ENCODE measurements around the gene HS3ST3B1. TPM values are rescaled to one million over a fixed set of nuclear protein-coding genes. Genes with fewer than 3 reads are reported as not detected.

The HS3ST3B1 gene
- total RNA-seq, 1 donor from 2014 or later, result 0.13 TPM

DNA sequence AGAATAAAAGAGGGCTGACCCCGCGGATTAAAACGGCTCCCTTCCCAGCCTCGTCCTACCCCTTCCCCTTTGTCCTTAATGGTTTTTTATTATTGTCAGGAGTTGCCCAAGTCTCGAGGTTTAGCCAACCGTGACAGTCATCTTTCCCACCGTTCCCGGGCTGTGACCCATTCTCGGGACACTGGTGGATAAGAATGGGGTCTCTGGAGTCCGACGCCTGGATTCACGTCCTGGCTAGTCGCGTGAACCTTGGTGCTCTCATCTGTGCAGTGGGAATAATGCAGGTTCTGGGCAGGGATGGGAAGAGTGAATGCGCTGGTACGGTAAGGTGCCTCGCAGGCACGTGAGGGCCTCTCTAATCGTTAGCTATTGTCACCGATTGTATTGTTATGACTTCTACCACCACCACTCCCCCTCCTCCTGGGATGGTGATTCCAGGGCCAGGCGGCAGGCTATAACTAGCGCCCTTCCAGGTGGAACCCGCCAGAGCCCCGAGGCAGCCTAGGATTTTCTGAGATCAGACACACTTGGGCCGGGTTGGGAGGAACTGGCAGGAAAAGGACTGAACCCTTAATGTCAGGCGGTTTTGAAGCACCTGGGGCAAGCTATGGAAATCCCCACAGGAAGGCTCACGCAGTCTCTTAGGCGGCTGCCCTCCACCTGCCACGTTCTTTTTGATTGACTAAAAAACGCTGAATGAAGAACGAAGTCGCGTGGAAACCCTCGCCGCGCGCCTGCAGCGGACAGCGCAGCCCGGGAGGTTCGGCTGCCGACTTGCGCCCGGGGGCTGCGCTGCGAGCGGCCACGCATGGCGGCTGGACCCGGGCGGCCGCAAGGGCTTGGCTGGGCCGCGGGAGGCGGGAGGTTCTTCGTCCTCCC, 2.7 kb downstream of the HS3ST3B1 start:
- no peak for DNase-seq (ENCODE audit: low read depth, low spot score)

DNA sequence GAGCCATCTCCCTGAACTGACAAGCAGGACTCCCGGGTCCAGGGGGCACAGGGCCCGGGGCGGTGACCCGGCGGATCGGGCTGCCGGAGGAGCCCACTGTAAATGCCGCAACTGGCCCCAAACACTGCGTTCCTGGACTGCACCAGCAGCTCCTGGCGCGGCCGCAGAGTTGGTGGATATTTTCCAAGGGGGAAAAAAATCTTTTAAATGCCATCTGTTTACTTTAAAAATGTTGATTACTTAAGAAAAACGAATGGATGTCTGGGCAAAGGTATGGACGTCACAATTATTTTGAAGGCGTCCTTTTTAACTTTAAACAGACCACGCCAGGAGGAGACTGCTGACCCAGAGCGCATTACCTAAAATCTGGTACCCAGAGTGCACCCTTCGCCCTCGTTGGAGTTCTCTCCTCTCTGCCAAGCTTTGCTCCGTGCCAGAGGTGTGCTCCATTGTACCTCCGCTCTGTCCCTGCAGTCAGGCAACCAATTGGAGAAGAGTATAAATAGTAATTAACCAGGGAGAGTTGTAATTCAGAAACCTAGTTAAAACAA, 3.4 kb downstream of the HS3ST3B1 start:
- no peak for DNase-seq (ENCODE audit: low read depth, low spot score)

DNA sequence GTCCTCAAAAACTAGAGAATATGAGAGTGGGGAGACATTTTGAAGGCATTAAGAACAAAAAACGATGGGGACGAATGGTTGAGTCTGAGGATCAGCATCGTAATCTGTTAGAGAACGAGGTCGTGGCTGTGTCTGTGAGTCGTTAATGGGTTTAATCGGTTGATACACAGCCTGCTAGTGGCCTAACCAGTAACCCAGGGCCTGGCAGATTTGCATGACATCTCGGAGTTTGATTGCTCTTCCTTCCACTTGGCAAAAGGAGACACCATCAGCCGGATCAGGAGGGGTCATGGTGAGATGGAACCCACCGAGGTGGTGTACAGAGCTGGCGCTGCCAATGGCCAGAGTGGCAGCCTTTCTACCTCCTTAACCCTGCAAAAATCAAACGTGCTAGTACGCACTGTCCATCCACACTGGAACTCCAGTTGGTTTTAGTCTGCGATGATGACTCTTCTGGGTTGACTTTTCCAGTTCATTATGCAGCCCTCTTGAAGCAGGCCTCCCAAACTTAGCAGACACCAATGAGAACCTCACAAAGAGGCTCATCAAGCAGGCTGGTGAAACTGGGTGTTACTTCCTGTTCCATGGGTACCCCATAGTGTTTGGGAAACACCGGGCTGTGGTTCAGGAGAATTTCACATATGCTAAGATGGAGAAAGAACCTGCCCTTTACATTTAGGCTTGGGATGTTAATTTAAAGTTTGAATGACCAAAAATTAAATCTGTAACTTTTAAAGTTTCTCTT, 4.1 kb downstream of the HS3ST3B1 start:
- DNase-seq (ENCODE audit: low read depth, low spot score), result no peak

DNA sequence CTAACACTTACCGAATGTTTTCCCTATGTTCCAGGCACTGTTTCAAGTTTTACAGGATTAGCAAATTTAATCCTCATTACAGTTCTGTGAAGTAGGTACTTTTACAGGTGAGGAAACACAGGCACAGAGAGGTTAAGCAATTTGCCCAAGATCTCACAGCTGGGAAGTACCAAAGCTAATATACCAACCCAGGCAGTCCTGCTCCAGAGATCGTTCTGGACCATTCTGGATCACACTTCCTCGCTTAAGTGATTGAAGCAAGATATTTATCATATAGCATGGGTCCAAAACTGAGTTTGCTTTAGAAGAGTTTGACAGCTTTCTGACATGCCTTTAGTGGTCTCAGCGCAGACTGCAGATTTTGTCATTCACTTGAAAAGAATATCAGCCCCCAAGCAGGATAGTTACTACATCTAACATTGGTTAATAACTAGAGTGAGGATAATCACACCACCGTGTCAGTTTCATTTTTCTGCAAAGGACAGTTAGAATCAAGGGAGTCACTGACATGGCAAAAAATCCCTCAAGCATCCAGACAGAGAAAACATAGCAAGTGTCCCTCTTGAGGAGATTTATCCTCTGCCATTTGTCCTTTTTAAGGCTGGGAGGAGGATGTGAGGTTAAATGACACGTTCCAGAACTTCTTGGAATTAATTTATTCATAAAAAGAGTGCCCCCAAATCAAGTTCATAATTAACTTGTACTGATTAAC, 5.1 kb downstream of the HS3ST3B1 start:
- DNase-seq (ENCODE audit: low read depth, low spot score), result no peak

DNA sequence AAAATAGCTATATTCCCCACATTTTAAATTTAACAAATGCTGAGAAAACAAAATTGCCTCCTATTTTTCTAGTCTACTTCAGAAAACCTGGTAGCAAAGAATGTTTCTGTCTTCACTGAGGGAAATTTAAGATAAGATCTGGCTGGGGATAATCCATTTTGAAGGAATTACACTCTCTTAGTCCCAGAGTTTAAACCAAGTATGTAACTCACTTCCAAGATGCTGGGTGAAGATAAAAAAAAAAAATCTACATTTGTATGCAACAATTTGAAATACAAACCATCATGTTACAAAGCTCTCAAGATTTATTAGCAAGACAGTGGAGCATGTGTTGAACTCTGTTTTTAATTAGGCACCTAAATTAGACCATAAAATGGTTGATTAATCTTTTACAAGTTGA, 5.7 kb downstream of the HS3ST3B1 start:
- no peak for DNase-seq (ENCODE audit: low read depth, low spot score)

DNA sequence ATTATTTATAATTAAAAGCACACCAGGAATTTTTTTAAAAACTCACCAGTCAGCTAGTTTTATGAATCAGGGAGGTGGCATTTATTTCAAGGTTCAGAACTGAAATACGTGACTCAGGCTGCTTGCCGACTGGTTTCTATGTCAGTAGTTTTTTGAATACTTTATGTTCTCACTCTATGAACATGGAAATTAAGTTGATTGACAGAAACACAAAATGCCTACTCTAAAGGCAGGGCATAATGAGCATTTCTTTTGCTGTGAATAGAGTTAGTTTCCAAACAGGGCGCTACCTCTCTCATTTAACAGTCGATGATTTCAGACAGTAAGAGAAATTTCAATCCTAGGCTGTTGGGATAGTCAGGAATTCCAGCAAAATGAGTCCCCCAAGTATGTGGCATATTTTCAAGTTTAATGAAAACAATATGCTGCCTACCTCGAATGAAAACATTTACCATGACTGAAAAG, 6.7 kb downstream of the HS3ST3B1 start:
- no peak for DNase-seq (ENCODE audit: low read depth, low spot score)

DNA sequence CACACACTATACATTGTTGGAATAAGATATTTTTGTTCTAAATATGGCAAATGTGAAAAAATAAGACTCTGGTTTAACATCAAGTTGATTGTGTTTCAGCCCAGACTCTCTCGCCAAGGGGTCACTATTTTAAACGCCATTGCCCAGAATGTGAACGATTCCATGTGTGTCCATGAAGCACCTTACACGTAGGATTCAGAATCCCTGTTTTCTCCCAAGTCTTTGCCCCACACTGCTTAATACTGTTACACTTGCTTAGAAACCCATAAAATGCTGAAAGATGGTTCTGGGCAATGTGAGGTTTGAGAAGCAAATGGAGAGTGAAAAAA, 7.7 kb downstream of the HS3ST3B1 start:
- no peak for DNase-seq (ENCODE audit: low read depth, low spot score)

DNA sequence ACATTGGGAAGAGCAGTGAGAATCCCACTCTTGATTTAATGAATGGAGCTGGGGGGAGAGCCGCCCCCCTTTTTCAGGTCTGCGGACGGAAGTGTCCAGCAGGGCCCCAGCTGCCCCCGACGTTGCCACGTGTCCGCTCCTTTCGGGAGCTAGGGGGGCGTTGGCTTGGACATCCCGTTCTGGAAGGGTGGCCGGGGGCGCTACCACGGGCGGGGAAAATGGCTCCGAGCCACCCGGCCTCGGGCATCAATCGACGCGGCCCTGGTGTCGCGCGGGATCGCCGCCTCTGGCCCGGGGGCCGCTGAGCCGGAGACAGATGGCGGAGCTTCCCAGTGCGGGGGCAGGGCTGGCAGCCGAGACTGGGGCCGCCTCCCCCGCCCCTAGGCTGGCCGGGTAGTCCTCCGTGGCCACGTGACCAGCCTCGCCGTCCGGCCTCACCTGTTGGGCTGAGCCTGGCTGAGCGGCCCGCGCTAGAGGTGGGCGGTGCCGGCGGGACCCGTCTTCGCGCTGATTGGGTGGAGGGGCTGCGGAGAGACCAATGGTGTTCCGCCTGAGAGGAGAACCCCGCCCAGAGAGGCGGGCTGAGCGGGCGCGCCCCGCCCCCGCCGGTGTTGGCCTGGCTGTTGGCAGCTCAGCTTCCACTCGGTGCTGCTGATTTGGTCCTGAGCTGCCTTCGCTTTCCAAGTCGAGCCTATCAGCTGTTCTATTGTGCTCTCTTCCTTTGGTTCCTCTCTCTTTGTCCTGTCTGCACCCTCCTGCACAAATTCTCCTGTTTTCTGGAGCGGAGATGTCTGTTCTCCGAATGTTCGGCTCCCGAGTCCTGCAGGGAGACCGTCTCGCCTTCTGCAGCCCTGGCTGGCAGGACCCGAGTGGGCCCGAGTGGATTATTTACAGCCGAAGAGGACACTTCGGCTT, 8.3 kb downstream of the HS3ST3B1 start:
- DNase-seq (ENCODE audit: low read depth, low spot score), result no peak

DNA sequence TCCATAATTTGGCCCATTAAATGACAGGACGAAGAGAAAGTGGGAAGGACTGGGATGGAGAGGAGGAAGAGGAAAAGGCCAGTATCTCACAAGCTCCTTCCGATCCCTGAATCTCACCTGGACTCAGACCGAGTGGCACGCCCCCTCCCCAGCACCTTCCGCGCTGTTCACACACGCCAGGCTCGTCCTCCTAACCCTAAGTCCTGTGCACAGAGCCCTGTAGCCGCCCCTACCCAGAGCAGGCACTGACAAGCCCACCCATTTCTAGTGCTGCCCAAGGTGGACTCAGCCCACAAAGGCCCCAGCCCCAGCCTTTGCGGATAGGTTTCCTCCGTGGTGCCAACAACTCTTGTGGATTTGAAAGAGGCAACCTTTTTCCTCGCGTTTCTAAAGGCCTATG, 9.2 kb downstream of the HS3ST3B1 start:
- DNase-seq (ENCODE audit: low read depth, low spot score), result no peak

DNA sequence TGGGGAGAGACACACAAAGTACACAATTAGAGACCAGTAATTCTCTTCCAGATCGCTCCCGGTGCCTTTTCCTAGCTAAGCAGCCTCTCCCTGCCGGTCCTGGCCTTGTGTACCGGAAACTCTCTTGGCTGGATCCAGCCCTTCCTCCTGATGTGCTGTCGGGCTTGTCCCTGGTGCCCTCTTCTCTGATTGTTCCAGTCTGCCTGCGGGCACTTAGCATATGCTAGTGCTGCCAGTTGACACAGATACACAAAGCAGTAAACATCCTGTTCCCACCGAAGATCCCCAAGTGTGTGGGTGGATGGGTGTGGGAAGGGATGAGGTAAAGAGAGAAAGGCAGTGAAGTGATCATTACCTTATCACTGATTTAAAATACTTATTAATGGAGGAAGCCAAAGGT, 9.7 kb downstream of the HS3ST3B1 start:
- DNase-seq (ENCODE audit: low read depth, low spot score), result no peak

DNA sequence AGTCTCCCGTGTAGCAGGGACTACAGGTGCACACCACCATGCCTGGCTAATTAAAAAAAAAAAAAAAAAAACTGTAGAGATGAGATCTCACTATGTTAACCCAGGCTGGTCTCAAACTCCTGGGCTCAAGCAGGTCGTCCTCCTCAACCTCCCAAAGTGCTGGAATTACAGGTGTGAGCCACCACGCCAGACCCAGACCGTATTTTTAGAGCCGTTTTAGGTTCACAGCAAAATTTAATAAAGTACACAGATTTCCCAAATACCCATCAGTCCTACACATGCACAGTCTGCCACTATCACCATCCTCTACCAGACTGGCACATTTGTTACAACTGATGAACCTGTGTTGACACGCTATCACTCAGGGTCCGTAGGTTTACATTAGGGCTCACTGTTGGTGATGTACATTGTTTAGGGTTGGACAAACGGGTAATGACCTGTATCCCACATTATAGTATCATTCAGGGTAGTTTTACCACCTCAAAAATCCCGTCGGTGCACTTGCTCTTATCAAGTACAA, 10.4 kb downstream of the HS3ST3B1 start:
- DNase-seq (ENCODE audit: low read depth, low spot score), result no peak

DNA sequence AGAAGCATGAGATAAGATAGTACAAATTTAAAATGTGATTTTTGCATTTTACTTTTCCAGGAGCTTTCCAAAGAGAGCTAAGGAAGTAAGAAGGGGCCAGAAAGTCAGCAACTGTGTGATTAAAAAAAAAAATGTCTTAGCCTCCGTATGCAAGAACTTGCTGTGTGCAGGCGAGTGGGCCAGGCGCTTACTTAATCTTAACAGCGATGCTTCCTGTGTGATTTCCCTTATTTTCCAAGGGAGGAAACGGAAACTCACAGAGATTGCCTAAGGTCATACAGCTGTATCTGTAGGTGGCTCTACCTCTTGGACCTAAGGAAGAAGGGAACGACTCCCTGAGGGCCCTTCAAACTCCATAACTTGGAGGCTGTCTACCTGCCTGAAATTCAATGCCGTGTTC, 11.1 kb downstream of the HS3ST3B1 start:
- DNase-seq (ENCODE audit: low read depth, low spot score), result no peak

DNA sequence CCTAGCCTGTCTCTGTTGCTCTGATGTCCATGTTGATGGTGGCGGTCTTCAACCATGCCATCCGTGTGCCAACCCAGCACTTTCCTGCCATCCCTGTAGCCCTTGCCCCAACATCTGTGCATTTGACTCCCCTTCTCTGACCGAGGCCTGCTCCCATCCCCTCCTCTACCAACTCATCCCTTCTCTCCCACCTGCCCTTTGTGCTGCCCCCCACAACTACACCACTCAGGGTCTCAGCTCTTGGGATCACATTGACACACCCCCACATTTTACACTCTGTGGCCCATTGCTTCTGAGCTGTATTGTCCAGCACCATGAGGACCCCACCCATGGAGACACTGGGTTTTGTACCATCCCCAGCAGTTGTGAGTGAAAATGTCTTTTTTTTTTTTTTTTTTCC, 11.6 kb downstream of the HS3ST3B1 start:
- no peak for DNase-seq (ENCODE audit: low read depth, low spot score)

DNA sequence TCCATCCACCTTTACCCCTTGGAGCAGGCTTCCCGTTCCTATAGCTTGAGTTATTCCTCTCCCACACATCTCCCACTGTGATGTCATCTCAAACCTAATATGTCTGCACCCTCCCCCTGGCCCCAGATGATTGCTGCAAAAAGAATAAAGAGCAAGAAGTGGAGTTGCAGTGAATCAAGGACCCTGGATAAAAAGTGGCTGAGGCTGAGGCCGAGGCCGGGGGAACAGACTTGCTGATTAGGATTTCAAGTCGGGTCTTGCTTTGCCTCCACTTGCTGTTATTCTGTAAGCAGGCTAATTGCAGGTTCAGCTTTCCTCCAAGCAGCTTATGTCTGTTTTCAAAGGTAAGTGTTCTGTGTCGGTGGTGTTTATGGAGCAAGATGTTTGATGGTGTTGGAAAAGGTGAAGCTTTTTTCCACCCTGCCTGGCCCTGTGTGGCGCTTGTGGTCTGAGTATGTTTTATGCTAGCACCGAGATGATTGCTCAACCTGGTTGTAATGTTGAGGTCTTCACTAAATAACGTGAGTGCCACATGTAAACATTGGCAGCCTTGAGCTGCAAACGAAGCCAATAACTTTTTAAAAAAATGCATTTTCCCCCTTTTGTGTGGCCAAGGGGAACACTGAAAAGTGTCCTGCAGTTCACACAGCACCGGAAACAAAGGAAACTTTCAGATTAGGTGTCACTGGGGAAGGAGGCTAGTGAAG, 15.4 kb downstream of the HS3ST3B1 start:
- no peak for DNase-seq (ENCODE audit: low read depth, low spot score)

DNA sequence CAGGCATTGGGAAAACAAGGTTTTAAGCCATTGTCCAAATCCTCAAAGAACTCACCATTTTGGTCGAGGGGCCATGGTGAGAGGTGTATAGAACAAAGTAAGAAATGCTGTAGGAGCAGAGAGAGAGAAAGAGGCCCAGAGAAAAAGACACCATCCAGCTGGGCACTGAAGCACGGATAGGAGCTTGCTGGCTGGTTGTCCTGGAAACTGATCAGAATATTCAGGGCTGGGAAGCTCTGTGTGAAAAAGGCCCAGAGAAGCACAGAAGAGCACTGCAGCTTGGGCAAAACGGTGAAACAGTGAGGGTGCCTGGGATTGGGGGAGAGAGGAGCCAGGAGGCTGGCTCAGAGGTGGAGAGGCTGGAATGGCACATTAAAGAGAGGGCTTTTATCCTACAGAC, 16.5 kb downstream of the HS3ST3B1 start:
- no peak for DNase-seq (ENCODE audit: low read depth, low spot score)

DNA sequence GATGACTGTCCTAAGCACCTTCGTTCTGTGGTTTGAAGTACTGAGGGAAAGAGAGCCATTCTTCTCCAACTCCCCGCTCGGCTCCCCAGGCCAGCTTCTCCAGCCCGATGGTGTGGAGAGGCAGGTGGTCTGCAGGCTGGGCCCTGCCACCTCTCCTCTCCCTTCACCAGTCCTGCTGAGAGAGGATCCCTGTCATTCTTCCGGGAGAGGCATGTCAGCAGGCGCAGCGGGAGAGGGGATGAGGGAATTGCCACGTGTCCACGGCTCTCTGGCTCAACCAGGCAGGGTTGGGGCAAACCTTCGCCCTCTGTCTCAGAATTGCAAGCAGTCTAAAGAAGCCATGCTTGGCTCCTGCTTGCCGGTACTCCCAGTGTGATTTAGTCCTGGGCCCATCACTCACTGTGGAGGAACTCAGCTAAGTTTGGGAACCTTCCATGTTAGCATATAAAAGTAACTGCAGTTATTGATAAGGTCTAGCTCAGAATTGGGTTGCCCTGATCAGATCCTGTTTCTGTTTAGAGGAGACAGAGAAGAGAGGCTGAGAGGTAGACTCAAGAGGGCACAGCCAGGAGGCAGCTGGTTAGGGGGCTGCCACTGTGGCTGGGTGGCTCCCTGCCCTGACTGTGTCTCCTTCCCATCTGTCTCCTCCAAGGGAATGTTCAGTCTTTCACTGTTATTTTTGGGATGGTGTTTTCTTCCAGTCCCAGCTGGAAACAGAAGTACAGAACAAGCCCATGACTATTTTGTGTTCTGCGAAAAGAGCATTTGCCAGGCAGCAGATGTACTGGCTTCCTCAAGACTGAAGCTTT, 17.4 kb downstream of the HS3ST3B1 start:
- no peak for DNase-seq (ENCODE audit: low read depth, low spot score)

DNA sequence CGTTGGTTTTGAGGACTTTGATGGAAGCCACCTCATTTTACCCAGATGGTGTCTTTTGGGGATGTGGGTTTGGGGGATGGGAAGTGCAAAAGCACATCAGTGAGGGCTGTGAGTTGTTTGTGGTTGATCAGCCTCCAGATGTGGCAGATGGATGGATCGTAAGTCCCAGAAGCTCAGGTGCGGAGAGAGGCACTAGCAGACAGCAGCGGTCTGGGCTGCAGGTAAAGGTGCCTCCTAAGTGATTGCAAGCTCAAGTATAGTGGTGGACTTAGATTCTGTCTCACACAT, 18.0 kb downstream of the HS3ST3B1 start:
- no peak for DNase-seq (ENCODE audit: low read depth, low spot score)

DNA sequence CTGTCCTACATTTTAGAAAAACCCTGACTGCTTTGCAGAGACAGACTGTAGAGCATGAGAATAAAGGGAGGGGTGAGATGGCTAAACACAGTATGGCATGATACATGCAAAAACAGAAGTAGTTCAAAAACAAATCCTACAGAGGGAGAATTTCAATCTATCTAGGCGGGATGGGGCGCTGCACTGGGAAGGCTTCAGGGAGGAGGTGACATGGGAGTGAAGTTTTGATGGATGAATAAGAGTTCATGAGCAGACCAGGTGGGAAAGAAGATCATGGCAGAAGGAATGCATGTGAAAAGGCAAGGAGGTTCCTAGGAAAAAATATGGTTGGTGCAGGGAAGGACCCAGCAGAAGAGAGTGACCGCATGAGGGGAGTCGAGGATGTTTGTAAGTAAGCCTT, 19.2 kb downstream of the HS3ST3B1 start:
- DNase-seq (ENCODE audit: low read depth, low spot score), result no peak

DNA sequence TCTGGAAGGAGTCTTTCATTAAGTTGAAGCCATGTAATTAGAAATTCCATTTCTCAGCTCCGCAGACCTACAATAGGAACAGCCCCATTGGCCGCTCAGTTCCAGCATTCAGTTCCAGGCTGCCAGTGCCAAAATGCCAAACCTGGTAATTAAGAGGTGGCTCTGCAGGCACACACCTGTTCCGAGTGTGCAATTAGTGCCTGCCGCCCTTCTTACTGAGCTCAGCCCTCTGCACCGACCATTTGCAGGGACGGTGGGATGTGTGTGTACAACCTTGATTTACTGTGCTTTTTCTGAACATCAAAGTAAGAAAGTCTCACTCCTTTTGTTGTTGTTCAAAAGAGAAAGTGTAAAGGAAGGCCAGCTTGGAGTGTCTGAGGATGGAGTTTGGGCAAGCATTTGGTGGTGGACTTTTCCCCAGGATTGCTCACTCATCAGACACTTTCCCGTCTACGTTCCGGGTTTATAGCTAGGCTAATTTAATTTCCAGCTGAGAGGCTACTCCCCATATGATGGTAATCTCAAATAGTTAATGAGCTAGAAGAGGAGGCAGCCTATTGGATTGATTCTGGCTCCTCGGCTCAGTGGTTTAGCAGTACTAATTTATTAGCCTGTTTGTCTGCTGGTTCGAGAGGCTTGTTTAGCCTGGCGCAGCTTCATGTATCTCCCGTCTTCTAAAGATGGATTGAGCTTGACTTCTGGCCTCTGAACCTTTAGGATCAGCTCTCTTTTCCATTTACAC, 20.0 kb downstream of the HS3ST3B1 start:
- no peak for DNase-seq (ENCODE audit: low read depth, low spot score)
